Amygdala (tissue), 56 donors: ENCODE data around the gene LRRC42.
A peak's percentile ranks its signal among the peaks of the same experiment; 100 is the strongest.

ENCODE experiments used
- DNase-seq, 56 donors: peaks; one replicate each; lab custom pipeline; 2025; lab: John Stamatoyannopoulos, UW

LRRC42 gene

DNA sequence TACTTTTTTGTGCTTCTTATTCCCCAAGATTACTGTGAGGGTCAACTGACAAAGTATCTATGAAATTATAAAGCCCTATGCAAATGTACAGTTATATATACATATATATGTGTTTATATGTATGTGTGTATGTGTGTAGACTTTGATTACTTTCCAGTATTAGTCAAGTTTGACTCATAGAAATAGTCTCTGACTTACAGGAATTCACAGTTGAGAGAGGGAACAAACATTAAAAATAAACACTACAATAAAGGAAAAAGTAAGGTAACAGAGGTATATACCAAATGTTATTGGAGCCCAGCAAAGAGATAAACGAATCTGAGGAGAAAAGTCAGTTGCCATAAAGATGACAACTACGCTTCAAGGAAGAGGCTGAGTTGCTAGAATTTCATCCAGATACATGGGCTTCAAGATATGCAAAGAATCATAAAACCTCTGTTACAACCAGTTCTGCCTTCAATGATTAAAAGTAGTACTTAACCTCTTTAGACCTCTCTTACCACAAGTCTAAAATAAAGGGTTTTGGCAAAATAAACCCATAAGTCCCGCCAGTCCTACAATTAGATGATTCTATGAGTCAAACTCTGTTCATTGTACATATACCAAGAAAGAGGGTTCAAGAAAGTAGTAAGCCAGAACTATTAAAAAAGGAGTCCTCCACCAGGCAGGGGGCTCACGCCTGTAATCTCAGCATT, 7.9 kb upstream of the LRRC42 start:
- no peak for DNase-seq

DNA sequence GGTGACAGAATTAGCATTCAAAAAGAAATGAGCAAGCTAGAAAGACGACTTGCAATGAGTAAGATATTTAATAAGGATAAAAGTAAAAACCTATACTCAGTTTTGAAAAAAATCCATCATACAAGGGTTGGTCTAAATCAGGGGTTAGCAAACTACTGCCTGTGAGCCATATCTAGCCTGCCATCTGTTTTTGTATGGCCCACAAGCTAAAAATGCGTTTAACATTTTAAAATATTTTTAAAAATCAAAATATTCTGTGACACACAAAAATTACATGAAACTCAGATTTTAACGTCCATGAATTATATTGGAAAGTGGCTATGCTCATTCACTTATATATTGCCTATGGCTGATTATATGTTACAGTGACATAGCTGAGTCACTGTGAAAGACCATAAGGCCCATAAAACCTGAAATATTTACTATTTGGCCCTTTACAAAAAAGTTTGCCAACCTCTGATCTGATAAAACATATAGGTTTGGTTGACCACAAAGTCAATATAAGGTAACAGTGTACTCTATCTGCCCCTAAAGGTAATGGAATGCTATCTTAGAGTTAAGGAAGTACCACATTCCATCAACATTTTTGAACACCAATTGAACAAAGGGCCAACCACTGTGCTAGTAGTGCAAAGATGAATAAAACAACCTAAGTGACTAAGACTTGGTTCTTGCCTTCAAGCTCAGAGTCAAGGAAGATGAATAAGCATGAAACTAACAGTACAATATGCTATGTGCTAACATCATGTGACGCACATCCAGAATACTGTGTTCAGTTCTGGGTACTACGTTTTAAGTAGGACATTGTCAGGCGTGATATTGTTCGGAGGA, 3.8 kb upstream of the LRRC42 start:
- no peak for DNase-seq

DNA sequence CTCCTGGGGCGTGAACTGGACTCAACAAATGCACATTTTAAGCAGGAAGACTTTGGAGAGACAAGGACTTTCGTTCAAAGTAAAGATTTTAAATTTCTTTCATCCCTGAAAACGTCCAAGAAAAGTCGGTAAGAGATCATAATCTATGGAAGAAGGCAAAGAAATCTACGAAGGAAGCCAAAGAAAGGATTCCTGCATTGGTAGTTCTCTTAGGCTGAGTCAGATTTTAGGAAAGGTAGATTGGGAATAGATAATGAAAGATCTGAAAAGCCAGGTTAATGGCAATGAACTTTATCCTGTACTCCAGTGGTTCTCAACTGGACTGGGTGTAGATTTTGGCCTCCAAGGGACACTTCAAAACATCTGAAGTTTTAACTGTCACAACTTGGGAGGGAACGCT, 3.1 kb upstream of the LRRC42 start:
- DNase-seq: no peak

DNA sequence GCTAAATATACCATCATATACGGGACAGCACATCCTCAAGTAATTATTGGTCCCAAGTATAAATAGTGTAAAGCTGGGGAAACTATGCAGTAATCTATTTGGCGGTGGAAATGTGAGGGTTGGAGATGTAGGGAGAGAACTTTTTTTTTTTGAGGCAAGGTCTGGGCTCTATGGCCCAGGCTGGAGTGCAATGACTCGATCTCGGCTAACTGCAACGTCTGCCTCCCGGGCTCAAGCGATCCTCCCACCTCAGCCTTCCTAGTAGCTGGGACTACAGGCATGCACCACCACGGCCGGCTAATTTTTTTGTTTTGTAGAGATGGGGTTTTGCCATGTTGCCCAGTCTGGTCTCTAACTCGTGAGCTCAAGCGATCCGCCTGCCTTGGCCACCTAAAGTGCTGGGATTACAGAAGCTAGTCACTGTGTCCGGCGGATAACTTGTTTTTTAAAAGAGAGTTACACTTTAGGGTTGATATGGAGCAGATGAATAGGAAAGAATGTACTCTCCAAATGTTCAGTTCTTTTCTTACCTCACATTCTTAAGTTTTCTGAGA, 2.6 kb upstream of the LRRC42 start:
- no peak for DNase-seq

DNA sequence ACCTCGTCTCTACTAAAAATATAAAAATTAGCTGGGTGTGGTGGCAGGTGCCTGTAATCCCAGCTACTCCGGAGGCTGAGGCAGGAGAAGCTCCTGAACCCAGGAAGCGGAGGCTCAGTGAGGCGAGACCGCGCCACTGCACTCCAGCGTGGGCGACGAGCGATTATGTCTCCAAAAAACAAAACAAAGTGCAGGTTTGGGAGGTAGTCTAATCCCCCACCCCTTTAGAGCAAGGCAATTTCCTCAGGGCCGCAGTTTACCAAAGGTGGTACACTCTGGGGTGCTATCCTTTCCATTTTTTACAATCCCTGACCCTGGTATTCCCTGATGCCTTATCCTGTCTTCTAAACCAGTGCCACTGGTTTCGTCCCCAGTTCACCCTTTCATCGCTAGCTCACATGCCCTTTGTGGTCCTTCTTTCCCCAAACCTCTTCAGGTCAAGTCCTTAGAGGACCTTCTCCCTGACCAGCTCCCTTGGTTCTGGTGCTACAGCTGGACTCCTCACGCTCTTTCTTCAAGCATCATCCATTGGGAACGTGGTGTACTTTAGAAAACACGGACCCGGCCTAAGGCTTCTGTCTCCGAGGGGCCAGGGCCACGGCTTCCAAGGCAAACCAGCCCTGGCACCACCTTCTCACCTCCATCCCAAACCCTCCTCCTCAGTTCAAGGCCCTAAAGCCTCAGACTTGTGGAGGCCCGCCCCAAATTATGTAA, 1.5 kb upstream of the LRRC42 start:
- DNase-seq: peak in 1 of 56 donors; percentile 13

DNA sequence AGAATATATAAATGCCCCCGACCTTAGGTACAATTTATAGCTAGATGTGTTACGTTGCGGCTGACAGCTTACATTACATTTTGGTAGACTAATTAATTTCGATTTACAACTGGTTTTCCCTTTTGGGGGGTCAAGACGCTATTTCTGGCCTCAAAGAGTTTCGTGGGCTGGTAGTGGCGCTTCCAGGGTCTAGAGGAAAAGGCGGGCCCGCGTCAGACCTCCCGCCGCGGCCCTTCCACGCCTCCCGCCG, 1.0 kb upstream of the LRRC42 start:
- DNase-seq: no peak

DNA sequence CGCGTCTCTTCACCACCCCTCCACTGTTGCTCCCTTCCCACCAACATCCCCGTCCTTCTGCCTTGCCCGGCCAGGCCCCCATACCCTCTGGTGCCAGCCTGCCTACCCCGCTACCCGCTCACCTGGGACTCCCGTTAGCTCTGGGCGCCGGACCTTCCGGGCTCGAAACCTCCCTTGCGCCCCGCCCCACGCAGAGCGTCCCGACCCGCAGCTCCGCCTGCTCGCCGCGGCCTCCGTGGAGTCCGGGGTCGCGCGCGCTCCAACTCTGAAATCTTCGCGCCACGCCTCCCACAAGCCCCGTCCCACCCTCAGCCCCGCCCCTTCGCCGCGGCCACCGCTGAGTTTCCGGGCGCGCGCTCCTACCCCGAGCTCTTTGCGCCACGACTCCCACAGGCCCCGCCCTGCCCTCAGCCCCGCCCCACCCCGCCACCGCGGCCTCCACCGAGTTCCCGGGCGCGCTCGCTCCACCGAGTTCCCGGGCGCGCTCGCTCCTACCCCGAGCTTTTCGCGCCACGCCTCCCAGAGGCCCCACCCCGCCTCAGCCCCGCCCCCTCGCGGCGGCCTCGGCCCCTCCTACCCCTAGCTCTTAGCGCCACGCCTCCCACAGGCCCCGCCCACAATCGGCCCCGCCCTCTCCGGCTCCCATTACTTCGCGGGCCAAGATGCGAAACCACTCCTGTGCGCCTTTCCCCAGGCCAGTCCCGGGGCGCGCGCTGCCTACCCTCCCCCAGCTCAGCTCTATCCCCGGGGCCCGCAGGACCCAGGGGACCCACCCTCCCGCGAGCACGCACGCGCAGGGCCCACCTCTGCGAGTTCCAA, 508 bp upstream of the LRRC42 start, which contains the start of gene IFT25:
TSS of gene IFT25 (minus strand) at position 267 of the 819 bp plus-strand sequence. CDS start 5,617 bp downstream, outside the sequence.
- peak; percentile 74 to 100 (median 96) for DNase-seq

DNA sequence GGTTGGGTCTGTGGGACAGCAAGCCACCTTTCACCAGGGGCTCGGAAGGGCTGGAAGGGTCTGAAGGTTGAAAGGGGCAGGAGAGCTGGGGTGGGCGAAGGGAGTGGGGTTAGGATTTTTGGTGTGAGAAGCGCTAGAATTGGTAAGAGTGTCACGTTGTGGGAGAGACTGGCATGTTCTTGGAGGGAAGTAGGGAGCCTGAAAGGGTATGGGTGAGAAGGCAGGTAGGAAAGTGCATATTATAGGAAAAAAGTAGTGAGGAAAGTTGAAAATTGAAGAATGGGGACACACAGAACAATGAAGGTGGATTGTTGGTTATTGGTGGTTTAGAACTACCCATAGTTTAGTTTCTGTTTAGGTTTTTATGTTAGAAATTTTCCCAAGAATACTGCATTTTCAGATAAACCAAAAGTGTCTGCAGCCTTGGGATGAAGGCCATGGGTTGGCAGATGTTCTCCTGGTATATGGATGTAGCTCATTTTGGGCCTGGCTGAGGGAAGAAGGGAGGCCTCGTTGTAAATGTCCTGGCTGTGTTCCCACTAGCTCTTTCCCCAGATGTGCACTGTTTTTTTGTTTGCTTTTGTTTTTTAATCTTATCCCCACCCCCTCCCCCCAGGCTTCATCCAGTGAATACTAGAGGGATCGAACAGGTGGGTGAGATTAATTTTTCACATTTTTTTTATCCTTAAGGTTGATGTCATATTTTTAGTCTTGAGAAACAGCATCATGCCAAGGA, 1.2 kb downstream of the LRRC42 start:
- DNase-seq: no peak

DNA sequence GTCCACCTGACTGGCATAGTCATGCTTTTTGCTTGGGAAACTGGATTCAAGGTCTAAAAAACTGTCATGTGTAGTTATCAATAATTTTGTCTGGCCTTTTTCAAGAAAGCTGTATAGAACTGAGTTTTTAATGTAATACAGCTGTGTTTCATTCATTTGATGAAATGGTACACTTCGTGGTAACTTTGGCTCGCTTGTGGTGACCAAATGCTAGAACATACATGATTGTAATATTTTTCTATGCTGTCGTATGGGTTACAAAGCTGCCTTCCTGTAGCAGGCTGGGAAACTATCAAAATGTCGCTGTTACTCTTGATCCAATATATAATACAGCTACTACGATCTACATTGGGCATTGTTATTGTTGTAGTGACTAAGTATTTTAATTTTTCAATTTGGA, 2.1 kb downstream of the LRRC42 start:
- no peak for DNase-seq

DNA sequence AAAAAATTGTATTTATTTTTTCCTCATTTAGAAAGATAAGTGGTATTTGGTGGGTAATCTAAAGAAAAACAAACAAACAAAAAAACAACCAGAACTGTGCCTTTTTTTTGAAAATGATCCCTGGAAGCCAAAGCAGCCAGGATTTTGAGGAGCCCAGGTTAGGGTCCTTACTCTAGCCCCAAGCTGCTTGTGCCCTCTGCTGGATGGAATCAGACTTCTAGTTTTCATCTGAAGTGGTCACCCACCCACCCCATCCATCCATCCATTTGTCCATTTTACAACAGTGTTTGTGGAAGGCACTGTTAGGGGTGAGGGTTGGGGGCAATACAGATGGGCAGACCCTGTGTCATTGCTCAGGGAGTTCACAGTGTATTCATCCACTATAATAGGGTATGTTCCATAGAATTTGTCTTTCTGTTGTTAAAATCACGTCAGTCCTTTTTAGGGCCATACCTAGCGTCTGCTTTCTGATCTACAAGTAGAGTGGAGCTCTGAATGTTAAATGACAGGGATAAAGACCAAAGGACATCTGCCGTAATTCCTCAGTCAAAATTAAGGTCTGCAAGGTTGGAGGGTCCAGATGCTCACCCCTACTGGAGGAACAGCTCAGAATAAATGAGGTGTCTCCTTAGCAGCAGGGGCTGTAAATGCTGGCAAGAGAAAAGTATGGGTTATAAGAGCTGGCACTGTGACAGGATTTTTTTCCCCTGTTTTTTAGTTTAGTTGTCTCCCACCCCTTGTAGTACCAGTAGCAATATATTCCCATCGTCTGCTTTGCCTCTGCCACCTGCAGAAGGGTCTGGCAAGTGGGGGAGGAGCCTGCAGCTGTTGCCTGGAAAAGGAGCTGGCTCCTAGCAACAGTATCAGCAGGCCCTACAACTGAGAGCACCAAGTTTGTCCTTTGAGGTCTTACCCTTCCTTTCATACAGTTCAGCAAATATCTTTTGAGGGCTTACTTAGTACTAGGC, 3.2 kb downstream of the LRRC42 start:
- DNase-seq: peak in 10 of 56 donors; percentile 3 to 24 (median 10)

DNA sequence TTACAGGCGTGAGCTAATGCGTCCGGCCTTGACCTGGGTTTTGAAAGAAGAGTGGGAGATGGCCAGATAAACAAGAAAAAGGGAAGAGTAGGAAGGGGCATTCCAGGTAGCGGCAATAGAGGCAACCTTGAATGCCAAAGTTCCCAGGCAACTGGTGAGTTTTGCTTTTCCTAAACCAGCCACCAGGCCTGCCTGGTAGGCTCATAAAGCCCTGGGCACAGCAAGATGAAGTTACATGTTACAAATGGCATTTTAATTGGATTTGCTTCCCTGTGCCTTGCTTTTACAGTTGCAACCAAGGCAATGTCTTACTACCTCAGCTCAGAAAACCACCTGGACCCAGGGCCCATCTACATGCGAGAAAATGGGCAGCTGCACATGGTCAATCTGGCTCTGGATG, 5.5 kb downstream of the LRRC42 start:
- no peak for DNase-seq

DNA sequence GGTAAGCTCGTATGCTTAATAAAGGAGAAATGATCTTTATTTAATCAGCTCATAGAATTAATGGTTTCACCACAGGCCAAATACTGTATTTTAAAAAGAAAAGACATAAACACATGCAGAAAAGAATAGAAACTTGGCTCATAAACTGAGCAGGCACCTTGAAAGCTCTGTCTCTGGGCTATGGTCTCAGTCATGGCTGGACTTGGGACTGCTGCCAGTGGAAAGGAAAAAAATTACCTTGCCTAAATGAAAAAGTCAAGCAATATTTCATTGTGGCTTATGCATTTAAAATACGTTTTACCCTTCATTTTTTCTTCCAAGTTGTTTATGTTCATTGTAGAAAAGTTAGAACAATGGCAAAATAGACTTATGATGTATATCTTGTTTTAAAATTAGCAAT, 8.0 kb downstream of the LRRC42 start:
- DNase-seq: no peak

DNA sequence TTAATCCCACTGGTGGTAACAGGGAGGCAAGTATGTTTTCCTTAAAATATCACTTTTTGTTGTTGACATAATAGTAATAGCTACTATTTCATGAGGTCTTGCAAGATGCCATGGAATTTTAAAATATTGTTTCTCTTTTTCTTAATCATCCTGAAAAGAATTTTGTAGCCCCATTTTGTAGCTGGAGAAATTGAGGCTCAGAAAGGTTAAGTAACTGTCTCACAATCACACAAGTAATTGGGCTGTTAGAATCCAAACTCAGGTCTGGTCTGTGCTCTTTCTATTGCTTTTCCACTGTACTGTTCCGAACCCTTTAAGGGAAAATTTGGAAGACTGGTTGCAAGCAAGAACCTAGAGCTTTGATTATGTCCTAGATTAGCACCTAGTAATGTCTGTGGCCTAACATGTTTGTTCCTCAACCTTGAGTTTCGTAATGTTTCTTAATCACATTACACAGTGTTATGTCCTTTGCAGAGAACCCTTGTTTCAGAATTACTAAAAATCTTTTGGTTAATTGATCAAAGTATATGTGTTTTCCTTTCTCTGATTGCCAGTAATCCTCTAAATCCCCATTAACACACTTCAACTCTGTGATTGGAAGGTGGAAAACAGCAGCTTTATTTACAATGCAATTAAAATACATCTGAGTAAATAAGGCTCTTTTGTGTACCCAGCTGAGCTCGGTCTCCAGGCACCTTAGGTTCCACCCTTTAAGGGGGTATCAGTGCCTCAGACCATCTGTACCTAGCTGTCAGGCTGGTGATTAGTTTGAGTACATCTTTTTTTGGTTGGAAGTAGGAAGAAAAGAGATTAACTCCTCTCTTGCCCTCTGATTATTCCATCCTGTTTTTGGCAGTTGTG, 10.4 kb downstream of the LRRC42 start:
- no peak for DNase-seq

DNA sequence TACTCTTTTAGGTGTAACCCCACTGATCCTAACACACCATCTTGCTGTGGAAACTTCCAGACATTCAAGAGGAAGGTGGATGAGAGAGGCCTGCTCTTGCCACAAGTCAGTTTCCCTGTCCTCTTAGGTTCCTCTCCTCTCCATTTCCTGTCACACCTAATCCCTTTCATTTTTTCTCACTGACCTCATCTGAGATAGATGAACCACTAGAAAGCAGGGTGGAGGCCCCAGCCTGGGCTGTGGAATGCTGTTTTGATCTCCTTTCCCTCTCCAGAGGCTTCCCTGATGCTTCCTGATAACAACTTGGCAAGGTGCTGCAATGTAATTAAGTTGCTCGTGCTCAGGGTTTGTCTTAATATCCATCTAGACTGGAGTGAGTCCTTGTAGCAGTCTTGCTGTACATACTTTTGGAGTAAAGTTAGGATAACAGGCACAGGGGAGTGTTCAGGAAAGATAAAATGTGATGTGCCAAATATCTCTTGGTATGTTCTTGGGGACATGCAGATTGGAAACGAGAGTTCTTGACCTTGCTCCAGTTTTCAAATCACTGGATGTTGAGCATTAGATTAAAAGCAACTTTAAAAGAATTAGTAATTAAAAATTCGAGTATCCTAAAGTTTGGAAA, 11.2 kb downstream of the LRRC42 start:
- DNase-seq: no peak

DNA sequence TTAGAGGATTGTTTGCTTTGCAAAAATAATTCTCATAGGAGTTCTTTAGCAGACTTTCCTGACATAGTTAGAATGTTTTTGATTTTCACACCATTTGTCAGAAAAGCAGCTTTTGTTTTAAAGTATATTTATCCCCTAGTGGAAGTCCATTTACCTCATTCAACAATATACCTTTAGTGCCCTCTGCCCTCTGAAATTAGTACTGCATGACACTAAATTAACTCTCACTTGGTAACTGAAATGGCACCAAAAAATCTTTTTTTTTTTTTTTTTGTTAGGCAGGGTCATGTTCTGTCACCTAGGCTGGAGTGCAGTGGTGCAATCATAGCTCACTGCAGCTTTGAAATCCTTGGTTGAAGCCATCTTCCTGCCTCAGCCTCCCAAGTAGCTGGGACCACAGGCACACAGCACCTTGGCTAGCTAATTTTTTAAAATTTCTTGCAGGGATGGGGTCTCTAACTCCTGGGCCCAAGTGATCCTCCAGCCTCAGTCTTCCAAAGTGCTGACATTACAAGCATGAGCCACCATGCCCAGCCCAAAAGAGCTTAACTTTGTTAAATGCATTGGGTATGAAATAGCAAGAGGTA, 13.6 kb downstream of the LRRC42 start:
- DNase-seq: no peak

DNA sequence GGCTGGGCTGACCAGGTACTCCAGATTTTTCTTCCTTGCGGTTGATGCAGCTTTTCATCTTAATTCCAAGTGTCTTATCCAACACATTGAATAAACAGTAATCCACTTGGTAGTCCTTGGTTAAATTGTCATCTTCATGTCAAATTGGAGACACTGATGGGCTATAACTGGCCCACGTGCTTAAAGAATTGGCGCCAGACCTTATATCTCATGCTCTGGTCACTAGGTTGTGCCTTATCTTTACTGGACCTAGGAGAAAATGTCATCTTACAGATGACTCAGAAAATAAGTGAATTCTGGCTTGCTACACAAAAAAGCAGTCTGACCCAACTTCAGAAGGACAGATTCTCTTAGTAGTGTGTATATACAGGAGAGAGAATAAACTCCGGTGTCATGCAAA, 16.2 kb downstream of the LRRC42 start:
- no peak for DNase-seq

DNA sequence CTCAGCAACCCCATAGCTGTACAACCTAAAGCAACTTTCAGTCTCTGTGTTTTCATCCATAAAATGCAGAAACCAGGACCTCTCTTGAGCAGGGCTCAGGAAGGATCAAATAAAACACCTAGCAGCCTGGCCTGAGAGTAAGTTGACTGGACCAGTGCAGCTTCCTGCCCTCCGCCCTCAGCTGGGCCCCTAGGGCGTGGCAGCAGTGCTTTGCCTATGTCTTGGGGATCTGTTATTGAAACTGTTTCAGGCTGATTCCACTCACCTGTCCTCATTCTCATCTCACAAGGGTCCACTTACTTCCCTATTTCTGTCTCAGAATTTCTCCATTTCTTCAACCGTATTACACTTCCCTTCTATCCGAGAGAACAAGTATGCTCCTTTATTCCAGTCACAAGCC, 17.3 kb downstream of the LRRC42 start:
- DNase-seq: no peak
